Measurements from ENCODE around the gene TSPAN15.

Gene TSPAN15

DNA sequence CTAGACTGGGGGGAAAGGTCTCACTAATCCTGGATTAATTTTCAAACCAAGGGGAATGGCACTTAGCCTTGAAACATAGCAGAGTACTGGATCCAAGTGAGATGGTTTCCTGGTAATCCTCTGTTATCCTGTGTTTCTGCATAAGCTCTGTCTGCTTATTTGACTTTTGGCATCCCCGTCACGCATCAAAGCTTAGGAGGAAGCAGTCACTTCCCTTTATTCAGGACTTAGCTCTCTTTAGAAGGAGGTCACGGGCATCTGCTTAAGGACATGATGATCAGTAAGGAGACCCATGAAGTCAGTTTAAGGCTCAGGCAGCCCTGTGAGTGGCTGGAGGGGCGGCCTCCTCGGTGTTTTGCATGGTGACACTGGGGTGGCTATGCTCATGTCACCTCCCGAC, 30.0 kb downstream of the TSPAN15 start (continued):
- TF ChIP-seq ZNF585B (tag by site-specific recombination; IDR thresholded peaks at IDR 0.05) (no peak), PRDM1 (tag by site-specific recombination; IDR thresholded peaks at IDR 0.05) (no peak)

DNA sequence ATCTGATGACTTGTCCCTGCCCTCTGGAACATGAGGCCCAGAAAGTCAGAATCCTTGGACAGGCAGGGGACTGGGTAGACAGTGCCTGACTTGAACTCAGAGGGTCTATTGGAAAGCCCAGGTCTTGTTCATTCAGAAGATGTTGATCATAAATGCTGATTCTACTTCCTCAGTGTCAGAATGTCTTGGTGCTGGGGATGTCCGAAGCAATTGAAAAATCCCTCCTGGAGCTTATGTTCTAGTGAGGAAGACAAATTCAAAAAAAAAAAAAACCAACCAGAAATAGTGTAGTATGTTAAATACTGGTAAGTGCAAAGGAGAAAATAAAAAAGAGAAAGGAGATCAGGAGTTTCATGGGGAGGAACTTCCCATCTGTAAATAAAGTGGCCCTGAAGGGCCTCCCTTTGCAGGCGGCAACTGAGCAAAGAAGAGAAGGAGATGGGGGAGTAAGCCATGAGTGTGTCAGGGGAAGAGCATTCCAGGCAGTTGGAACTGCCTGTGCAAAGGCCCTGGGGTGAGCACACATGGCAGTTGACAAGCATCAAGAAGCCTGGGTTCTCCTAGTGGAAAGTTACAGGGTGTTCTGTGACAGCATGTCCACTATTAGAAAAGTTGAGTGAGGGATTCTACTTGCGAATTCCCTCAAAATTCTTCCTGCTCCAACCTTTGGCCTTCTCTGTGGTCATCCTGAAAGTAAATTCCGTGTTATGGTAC, 30.7 kb downstream of the TSPAN15 start:
- Histone ChIP-seq H3K4me3 (ENCODE audit: low read depth, low read length) (no peak overlapping the region), H3K4me1 (ENCODE audit: control insufficient read depth, insufficient read depth, low read length) (no peaks in the 10 kb centered on the region), H3K27ac (ENCODE audit: extremely low read depth, low read depth, low read length) (no peak overlapping the region), H3K36me3 (ENCODE audit: control insufficient read depth in 2 of 2, insufficient read depth in 1 of 2, low read length in 2 of 2) (no peaks in the 10 kb centered on the region), H3K9me3 (ENCODE audit: control insufficient read depth, insufficient read depth, low read depth, low read length) (no peaks in the 10 kb centered on the region)
- ChIA-PET POLR2A (no interaction called here), CTCF (interaction anchor here (0.8 to 0.9 kb wide), 2 partner anchors 33 to 73 kb away, joined by 3 read pairs; no protein-coding TSS in a partner anchor)
- TF ChIP-seq ZNF214 (tag by site-specific recombination; IDR thresholded peaks at IDR 0.05; ENCODE audit: borderline replicate concordance) (no peak), ZNF660 (tag by site-specific recombination; IDR thresholded peaks at IDR 0.05) (no peak), ZNF623 (tag by site-specific recombination; IDR thresholded peaks at IDR 0.05) (peak; percentile 93), ZNF670 (tag by site-specific recombination; IDR thresholded peaks at IDR 0.05; ENCODE audit: low read depth) (no peak), ZNF571 (tag by site-specific recombination; IDR thresholded peaks at IDR 0.05) (no peak)
- TF ChIP-seq, protein P1, sequence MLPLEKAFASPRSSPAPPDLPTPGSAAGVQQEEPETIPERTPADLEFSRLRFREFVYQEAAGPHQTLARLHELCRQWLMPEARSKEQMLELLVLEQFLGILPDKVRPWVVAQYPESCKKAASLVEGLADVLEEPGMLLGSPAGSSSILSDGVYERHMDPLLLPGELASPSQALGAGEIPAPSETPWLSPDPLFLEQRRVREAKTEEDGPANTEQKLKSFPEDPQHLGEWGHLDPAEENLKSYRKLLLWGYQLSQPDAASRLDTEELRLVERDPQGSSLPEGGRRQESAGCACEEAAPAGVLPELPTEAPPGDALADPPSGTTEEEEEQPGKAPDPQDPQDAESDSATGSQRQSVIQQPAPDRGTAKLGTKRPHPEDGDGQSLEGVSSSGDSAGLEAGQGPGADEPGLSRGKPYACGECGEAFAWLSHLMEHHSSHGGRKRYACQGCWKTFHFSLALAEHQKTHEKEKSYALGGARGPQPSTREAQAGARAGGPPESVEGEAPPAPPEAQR (tag by site-specific recombination; IDR thresholded peaks at IDR 0.05) = no peak
- TF ChIP-seq, protein P2, sequence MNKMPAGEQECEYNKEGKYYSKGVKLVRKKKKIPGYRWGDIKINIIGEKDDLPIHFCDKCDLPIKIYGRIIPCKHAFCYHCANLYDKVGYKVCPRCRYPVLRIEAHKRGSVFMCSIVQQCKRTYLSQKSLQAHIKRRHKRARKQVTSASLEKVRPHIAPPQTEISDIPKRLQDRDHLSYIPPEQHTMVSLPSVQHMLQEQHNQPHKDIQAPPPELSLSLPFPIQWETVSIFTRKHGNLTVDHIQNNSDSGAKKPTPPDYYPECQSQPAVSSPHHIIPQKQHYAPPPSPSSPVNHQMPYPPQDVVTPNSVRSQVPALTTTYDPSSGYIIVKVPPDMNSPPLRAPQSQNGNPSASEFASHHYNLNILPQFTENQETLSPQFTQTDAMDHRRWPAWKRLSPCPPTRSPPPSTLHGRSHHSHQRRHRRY (tag by site-specific recombination; IDR thresholded peaks at IDR 0.05) = no peak

DNA sequence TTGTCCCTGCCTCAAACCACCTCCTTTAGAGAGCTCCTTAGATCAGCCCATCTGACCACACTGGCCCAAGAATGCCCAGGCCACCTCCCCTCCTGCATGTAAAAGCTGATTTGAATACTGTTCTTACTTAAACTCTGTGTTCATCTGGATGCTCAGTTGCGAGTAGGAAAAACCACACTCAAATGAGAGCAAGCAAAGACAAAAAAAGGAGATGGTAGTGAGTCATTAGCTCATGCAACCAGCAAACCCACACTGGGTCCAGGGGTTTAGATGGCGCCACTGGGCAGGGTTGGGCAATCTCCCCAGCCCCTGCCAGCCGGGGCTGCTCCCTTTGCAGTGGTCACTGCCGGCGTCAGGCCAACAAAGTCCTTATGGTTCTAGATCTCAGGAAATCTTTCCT, 32.7 kb downstream of the TSPAN15 start:
- Histone ChIP-seq H3K36me3 (ENCODE audit: control insufficient read depth in 2 of 2, insufficient read depth in 1 of 2, low read length in 2 of 2) (no peaks in the 10 kb centered on the region), H3K4me1 (ENCODE audit: control insufficient read depth, insufficient read depth, low read length) (no peaks in the 10 kb centered on the region), H3K9me3 (ENCODE audit: control insufficient read depth, insufficient read depth, low read depth, low read length) (no peaks in the 10 kb centered on the region), H3K4me3 (ENCODE audit: low read depth, low read length) (no peak overlapping the region), H3K27ac (ENCODE audit: extremely low read depth, low read depth, low read length) (no peak overlapping the region)
- ChIA-PET CTCF (interaction anchor here (0.5 to 1.3 kb wide), 3 partner anchors 34 to 214 kb away, joined by 3 to 8 read pairs (median 4); no protein-coding TSS in a partner anchor), POLR2A (no interaction called here)
- TF ChIP-seq, protein P3, sequence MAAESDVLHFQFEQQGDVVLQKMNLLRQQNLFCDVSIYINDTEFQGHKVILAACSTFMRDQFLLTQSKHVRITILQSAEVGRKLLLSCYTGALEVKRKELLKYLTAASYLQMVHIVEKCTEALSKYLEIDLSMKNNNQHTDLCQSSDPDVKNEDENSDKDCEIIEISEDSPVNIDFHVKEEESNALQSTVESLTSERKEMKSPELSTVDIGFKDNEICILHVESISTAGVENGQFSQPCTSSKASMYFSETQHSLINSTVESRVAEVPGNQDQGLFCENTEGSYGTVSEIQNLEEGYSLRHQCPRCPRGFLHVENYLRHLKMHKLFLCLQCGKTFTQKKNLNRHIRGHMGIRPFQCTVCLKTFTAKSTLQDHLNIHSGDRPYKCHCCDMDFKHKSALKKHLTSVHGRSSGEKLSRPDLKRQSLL (tag by site-specific recombination; IDR thresholded peaks at IDR 0.05) = no peak
- TF ChIP-seq ZNF214 (tag by site-specific recombination; IDR thresholded peaks at IDR 0.05; ENCODE audit: borderline replicate concordance) = no peak
- no peak for TF ChIP-seq ZEB2 (tag by site-specific recombination; IDR thresholded peaks at IDR 0.05)
- TF ChIP-seq ZFP41 (tag by site-specific recombination; IDR thresholded peaks at IDR 0.05; ENCODE audit: borderline replicate concordance) = no peak
- no peak for TF ChIP-seq ZFP69B (tag by site-specific recombination; IDR thresholded peaks at IDR 0.05)
- TF ChIP-seq ZNF776 (tag by site-specific recombination; IDR thresholded peaks at IDR 0.05; ENCODE audit: borderline replicate concordance) = no peak
- TF ChIP-seq, protein P4, sequence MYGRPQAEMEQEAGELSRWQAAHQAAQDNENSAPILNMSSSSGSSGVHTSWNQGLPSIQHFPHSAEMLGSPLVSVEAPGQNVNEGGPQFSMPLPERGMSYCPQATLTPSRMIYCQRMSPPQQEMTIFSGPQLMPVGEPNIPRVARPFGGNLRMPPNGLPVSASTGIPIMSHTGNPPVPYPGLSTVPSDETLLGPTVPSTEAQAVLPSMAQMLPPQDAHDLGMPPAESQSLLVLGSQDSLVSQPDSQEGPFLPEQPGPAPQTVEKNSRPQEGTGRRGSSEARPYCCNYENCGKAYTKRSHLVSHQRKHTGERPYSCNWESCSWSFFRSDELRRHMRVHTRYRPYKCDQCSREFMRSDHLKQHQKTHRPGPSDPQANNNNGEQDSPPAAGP (tag by site-specific recombination; IDR thresholded peaks at IDR 0.05) = no peak
- TF ChIP-seq ZNF747 (tag by site-specific recombination; IDR thresholded peaks at IDR 0.05) = no peak
